ENCODE data around the gene BCL6B. TPM values are rescaled to one million over a fixed set of nuclear protein-coding genes. Genes with fewer than 3 reads are reported as not detected.
"Not testable (repeated sequence)": the region's sequence is repeated elsewhere in the genome, so short reads cannot be mapped to it uniquely, and the experiment has no call there.

Gene BCL6B
- total RNA-seq, result 54.5 and 59.9 TPM in 2 replicates

- peak; percentile 52 to 85 for DNase-seq (ENCODE audit: low read depth in 2 of 2)
These were observed at the start of gene BCL6B for GRCh38 chr17:7022781-7023571. TSS of gene BCL6B (plus strand) at chr17:7023050. CDS start at chr17:7023672, 622 bp downstream.

DNA sequence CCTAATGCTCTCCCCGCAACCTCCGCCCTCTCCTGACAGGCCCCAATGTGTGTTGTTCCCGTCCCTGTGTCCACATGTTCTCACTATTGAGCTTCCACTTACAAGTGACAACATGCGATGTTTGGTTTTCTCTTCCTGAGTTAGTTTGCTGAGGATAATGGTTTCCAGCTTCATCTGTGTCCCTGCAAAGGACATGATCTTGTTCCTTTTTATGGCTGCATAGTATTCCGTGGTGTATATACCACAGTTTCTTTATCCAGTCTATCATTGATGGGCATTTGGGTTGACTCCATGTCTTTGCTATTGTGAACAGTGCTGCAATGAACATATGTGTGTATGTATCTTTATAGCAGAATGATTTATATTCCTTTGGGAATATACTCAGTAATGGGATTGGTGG lies 43.4 kb upstream of the BCL6B start:
- DNase-seq (ENCODE audit: low read depth in 2 of 2), result not testable (repeated sequence)

GRCh38 chr17:6981426-6981825 lies 41.4 kb upstream of the BCL6B start:
- DNase-seq (ENCODE audit: low read depth in 2 of 2), result no peak

DNA sequence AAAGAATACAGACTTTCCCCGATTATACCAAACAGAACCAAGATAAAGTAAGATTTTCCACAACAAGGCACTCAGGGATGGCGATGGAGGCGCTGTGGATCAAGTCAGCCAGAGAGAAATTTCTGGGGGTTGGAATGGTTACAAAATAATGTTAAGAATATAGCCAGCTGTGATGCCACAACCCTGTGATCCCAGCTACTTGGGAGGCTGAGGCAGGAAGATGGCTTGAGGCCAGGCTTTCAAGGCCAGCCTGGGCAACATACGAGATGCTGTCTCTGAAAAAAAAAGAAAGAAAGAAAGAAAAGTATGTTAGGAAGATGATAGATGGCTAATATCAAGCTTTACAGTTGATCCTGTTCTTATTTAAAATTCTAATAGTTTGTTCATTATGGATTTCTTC lies 37.6 kb upstream of the BCL6B start:
- no peak for DNase-seq (ENCODE audit: low read depth in 2 of 2)

DNA sequence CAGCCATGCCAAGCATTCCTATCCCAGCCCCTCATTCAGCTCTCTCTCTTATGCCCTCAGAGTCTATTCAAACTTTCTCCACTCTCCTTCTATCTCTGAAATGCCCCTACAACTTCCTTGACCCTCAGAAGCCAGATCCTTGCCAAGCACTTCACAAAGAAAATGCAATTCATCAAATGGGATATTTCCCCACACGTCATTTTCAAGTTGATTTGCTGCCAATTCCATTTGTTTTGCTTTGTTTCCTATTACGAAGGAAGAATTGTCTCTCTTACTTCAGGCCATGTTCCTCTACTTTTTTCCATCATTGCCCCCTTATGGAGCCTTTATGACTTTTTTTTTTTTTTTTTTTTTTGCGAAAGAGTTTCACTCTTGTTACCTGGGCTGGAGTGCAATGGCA lies 36.2 kb upstream of the BCL6B start:
- DNase-seq (ENCODE audit: low read depth in 2 of 2), result peak; percentile 48 to 59

DNA sequence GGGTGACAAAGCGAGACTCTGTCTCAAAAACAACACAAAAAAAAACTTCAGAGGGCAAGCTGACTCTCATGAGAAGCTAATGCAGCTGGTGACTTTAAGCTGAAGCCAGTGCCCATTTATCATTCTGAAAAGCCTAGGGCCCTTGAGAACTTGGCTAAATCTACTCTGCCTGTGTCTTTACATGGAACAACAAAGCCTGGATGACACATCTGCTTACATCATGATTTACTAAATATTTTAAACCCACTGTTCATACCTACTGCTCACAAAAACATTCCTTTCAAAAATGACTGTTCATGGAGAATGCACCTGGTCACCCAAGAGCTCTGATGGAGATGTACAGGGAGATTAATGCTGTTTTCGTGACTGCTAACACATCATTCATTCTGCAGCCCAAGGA lies 33.1 kb upstream of the BCL6B start:
- no peak for DNase-seq (ENCODE audit: low read depth in 2 of 2)

DNA sequence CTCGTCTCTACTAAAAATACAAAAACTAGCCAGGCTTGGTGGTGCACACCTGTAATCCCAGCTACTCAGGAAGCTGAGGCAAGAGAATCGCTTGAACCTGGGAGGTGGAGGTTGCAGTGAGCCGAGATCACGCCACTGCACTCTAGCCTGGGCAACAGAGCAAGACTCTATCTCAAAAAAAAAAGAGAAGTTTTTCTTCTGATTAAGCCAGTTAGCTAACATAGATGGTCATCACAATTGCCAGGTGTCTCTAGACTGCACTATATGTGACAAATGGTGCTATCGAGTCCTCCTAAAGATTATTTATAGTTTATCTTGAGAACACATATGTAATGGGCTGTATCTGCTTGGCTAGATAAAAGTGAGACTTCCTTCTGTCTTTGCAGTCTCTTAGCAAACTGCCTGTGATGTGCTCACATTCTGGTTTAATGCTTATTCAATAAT lies 29.2 kb upstream of the BCL6B start:
- not testable (repeated sequence) for DNase-seq (ENCODE audit: low read depth in 2 of 2)

GRCh38 chr17:6994118-6994598 lies 28.7 kb upstream of the BCL6B start:
- DNase-seq (ENCODE audit: low read depth in 2 of 2), result no peak

DNA sequence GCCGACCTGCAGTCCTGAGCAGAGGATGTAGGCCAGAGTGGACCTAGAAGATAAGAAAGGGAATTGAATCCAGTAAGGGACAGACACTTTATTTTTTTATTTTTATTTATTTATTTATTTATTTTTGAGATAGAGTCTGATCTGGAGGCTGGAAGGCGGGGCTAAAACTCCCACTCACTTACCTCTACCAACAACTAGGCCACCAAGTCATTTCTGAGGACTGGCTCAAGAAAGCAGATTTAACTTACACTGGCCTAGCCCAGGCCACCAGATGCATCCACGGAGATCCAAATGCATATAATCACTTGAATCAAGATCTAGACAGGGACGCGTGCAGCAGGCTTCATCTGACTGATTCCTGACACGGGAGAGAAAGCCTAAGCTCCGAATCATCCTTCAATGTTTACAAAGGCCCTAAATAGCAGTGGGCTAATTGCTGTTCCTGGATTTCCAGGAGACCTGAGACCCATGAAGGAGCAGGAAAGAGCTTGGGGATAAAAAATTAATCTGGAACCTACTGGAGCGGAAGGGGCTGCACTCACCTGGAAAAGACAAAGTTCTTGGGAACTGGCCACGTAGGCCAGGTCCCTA lies 28.1 kb upstream of the BCL6B start:
- no peak for DNase-seq (ENCODE audit: low read depth in 2 of 2)

GRCh38 chr17:6995500-6996255 lies 27.2 kb upstream of the BCL6B start, which contains the start of gene ALOX12:
TSS of gene ALOX12 (plus strand) at chr17:6996049. CDS start at chr17:6996118, 69 bp downstream.
- DNase-seq (ENCODE audit: low read depth in 2 of 2), result no peak

DNA sequence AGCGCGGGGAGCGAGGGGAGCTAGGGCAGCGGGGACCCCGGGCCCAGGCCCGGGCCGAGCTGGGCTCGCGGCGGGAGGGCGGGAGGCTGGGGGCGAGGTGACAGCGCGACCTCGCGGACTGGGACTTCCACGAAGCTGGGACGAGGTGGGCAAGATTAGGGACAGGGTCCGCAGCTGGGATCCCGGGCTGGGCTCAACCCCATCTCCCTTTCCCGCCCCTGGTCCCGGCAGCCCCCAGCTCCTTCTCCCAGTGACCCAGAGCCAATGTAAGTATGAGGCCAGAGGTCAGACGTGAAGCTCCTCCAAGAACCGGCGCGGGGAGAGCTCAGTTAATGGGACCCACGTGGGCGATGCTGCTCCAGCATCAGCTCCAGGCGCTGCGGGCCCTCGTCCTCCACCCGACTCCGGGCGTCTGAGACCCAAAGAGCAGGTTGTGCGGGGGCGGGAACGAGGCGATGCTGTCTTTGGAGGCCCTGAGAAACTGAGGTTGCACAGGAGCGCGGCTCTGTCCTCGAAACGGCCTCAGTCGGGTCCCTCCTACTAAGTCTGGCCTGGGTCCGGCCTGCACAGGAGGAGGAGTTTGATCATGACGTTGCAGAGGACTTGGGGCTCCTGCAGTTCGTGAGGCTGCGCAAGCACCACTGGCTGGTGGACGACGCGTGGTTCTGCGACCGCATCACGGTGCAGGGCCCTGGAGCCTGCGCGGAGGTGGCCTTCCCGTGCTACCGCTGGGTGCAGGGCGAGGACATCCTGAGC lies 26.4 kb upstream of the BCL6B start:
- DNase-seq (ENCODE audit: low read depth in 2 of 2), result no peak

DNA sequence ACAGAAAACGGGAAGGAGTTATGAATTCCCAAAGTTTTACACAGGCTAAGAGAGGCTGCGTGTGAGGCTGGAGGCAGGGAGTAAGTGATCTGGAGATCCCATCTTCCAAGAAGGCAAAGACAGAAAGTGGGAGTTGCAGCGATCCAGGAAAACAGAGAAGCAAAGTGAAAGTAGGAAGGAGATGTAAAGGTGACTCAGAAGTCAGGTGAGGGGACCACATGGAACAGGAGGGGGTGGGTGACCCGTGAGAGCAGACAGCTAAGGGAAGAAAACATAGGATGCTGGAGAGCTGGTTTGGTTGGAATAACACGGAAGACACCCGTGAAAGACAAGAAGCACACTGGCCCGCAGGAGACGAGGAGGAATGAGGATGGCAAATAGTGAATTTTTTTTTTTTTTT lies 25.7 kb upstream of the BCL6B start:
- no peak for DNase-seq (ENCODE audit: low read depth in 2 of 2)

GRCh38 chr17:6998855-6999508 lies 23.9 kb upstream of the BCL6B start:
- DNase-seq (ENCODE audit: low read depth in 2 of 2), result no peak

GRCh38 chr17:7001318-7001961 lies 21.4 kb upstream of the BCL6B start:
- DNase-seq (ENCODE audit: low read depth in 2 of 2), result peak; percentile 66 to 76

GRCh38 chr17:7002288-7003047 lies 20.4 kb upstream of the BCL6B start:
- DNase-seq (ENCODE audit: low read depth in 2 of 2), result no peak

GRCh38 chr17:7003745-7004144 lies 19.1 kb upstream of the BCL6B start:
- DNase-seq (ENCODE audit: low read depth in 2 of 2), result no peak

DNA sequence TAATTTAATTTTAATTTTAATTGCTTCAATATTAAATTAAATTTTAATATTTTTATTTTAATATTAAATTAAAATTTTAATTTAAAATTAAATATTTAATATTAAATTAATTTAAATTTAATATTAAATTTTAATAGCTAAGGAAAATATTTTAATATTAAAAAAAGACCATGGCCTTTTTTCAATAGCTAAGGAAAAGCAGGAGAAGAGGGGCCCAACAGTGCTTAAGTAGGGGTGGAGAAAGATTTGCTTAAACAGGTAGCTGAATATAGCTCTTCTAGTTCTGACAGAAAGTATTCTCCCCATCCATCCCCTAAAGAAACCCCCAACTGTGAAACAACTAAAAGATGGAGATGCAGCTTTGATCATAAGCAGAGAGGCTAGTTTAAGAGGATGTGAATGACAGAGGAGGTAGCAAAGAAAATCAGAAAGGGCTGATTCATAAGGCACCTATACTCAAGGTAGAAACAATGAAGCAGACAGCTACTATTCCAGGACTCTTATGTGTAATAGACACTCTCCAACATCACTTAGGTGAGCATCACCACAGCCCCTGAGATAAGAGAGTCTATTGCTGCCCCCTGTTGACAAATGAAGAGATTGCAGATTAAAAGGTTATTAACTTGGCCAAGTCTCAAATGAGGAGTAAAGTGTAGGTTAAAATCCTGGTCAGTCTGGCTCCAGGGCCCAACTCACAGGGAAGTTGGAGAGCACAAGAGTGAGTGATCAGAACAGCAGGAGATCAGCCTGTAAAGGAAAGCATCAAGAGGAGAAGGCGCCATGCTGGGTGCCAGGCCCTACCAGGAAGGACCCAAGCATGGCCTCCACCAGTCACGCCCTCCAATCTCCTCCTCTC lies 18.2 kb upstream of the BCL6B start:
- peak; percentile 64 to 78 for DNase-seq (ENCODE audit: low read depth in 2 of 2)

DNA sequence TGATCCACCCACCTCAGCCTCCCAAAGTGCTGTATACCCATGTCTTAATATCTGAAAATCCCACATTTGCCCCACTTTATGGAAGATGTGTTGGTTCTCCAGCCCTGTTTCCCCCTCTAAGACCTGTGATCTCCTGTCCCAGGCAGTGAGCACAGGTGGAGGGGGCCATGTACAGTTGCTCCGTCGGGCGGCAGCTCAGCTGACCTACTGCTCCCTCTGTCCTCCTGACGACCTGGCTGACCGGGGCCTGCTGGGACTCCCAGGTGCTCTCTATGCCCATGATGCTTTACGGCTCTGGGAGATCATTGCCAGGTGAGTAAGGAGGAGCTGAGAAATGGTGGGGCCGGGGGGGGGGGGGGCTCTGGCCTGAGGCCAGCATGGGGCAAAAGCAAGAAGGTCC lies 17.1 kb upstream of the BCL6B start:
- no peak for DNase-seq (ENCODE audit: low read depth in 2 of 2)

DNA sequence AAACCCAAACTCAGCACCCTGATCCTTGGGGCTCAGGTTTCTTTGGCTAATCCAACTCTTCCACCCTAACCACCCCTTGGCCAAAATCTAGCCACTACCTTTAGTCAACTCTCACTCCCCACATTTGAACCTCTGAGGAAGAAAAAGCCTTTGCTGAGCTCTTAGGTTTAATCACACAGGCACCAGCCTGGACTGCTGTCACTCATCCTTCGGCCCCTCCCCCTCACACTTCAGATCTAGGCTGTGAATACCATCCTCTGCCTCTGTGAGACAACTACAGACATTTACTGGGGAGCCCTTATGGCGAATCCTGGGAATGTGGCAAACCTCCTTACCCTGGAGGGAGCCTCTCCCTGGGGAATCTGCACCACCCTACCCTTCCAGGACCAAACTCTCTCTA lies 15.7 kb upstream of the BCL6B start:
- DNase-seq (ENCODE audit: low read depth in 2 of 2), result no peak

Measured in lung microvascular endothelial cell (primary cell).